Measurements from ENCODE around the gene PRDM16.

DNA sequence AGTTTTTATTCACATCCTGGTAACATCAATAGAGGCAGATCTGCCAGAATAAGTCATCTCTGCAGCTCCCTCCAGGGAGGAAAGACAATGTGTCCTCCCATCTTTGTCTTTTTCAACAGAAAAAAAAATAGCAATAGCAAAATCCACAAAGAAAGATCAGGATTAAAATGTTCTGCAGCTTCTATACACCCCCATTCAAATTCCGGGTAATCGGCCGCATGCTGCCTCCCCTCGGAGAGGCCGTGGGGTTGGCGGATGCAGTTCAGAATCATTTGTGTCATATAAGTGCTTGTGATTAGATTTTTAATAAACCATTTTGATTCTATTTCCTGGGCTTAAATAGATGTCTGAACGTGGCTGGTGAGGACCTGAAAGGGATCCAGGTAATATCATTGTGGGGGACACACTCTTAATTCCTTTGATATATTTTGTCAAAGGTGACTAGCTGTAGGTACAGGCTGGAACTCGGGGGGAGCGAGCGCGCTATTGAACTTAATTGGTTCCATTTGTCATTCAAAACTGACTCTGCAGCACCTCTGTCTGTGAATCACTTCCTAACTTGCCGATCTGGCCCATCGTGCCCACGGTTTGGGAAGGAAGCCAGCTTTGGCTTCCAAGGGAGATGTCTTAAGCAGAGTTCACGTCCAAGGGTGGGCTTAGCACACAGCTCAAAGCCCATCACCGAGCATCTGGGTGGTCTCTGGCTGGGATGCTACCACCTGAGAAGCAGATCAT, 299.9 kb downstream of the PRDM16 start:
- TF ChIP-seq, protein P1, sequence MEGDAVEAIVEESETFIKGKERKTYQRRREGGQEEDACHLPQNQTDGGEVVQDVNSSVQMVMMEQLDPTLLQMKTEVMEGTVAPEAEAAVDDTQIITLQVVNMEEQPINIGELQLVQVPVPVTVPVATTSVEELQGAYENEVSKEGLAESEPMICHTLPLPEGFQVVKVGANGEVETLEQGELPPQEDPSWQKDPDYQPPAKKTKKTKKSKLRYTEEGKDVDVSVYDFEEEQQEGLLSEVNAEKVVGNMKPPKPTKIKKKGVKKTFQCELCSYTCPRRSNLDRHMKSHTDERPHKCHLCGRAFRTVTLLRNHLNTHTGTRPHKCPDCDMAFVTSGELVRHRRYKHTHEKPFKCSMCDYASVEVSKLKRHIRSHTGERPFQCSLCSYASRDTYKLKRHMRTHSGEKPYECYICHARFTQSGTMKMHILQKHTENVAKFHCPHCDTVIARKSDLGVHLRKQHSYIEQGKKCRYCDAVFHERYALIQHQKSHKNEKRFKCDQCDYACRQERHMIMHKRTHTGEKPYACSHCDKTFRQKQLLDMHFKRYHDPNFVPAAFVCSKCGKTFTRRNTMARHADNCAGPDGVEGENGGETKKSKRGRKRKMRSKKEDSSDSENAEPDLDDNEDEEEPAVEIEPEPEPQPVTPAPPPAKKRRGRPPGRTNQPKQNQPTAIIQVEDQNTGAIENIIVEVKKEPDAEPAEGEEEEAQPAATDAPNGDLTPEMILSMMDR (IDR thresholded peaks at IDR 0.05; ENCODE audit: low read depth, low read length, missing input control) = no peak
- TF ChIP-seq, protein P2, sequence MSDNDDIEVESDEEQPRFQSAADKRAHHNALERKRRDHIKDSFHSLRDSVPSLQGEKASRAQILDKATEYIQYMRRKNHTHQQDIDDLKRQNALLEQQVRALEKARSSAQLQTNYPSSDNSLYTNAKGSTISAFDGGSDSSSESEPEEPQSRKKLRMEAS (IDR thresholded peaks at IDR 0.05) = no peak
- no peak for TF ChIP-seq RAD21 (IDR thresholded peaks at IDR 0.05)
- TF ChIP-seq, protein P3, sequence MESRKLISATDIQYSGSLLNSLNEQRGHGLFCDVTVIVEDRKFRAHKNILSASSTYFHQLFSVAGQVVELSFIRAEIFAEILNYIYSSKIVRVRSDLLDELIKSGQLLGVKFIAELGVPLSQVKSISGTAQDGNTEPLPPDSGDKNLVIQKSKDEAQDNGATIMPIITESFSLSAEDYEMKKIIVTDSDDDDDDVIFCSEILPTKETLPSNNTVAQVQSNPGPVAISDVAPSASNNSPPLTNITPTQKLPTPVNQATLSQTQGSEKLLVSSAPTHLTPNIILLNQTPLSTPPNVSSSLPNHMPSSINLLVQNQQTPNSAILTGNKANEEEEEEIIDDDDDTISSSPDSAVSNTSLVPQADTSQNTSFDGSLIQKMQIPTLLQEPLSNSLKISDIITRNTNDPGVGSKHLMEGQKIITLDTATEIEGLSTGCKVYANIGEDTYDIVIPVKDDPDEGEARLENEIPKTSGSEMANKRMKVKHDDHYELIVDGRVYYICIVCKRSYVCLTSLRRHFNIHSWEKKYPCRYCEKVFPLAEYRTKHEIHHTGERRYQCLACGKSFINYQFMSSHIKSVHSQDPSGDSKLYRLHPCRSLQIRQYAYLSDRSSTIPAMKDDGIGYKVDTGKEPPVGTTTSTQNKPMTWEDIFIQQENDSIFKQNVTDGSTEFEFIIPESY (IDR thresholded peaks at IDR 0.05) = no peak
- TF ChIP-seq, protein P4, sequence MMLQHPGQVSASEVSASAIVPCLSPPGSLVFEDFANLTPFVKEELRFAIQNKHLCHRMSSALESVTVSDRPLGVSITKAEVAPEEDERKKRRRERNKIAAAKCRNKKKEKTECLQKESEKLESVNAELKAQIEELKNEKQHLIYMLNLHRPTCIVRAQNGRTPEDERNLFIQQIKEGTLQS (IDR thresholded peaks at IDR 0.05) = no peak
- no peak for TF ChIP-seq YY1 (IDR thresholded peaks at IDR 0.05)
- TF ChIP-seq, protein P5, sequence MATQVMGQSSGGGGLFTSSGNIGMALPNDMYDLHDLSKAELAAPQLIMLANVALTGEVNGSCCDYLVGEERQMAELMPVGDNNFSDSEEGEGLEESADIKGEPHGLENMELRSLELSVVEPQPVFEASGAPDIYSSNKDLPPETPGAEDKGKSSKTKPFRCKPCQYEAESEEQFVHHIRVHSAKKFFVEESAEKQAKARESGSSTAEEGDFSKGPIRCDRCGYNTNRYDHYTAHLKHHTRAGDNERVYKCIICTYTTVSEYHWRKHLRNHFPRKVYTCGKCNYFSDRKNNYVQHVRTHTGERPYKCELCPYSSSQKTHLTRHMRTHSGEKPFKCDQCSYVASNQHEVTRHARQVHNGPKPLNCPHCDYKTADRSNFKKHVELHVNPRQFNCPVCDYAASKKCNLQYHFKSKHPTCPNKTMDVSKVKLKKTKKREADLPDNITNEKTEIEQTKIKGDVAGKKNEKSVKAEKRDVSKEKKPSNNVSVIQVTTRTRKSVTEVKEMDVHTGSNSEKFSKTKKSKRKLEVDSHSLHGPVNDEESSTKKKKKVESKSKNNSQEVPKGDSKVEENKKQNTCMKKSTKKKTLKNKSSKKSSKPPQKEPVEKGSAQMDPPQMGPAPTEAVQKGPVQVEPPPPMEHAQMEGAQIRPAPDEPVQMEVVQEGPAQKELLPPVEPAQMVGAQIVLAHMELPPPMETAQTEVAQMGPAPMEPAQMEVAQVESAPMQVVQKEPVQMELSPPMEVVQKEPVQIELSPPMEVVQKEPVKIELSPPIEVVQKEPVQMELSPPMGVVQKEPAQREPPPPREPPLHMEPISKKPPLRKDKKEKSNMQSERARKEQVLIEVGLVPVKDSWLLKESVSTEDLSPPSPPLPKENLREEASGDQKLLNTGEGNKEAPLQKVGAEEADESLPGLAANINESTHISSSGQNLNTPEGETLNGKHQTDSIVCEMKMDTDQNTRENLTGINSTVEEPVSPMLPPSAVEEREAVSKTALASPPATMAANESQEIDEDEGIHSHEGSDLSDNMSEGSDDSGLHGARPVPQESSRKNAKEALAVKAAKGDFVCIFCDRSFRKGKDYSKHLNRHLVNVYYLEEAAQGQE (IDR thresholded peaks at IDR 0.05) = no peak
- TF ChIP-seq HNF4G (IDR thresholded peaks at IDR 0.05) = no peak
- TF ChIP-seq TAF1 (conservative IDR thresholded peaks at IDR 0.05) = no peak
- TF ChIP-seq GABPA (IDR thresholded peaks at IDR 0.05 in 1 of 2, conservative IDR thresholded peaks at IDR 0.05 in 1 of 2) = no peak
- no peak for TF ChIP-seq RXRA (IDR thresholded peaks at IDR 0.05)
- no peak for TF ChIP-seq FOXA1 (IDR thresholded peaks at IDR 0.05)
- TF ChIP-seq JUND (IDR thresholded peaks at IDR 0.05) = no peak
- TF ChIP-seq SP1 (IDR thresholded peaks at IDR 0.05) = no peak
